ENCODE measurements around the gene JARID2.

Gene JARID2

DNA sequence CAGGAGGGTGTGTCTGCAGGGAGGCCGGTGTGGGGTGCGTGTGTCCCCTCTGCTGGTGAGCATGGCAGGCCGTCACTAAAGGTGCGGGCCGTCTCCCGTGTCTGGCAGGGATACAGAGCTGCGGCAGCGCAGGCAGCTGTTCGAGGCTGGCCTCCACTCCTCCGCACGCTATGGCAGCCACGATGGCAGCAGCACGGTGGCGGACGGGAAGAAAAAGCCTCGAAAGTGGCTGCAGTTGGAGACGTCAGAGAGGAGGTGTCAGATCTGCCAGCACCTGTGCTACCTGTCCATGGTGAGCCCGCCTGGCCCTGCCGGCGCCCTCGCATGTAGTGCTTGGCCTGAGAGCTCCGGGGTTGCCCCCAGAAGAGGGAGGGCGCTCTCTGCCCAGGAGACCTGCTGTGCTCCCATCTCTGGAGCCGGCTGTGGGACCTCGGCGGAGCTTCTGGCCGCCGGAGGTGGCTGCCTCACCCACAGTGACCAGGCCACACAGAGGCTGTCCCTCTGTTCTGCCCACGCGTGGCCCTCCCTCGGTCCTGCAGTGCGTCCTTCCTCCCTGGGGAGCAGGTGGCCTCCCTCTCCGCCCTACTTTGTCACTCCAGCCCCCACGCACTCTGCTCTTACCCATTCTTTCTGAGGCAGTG, 267.4 kb downstream of the JARID2 start:
- no peak for FAIRE-seq

GRCh38 chr6:15513801-15514711, 268.2 kb downstream of the JARID2 start:
- no peak for FAIRE-seq

DNA sequence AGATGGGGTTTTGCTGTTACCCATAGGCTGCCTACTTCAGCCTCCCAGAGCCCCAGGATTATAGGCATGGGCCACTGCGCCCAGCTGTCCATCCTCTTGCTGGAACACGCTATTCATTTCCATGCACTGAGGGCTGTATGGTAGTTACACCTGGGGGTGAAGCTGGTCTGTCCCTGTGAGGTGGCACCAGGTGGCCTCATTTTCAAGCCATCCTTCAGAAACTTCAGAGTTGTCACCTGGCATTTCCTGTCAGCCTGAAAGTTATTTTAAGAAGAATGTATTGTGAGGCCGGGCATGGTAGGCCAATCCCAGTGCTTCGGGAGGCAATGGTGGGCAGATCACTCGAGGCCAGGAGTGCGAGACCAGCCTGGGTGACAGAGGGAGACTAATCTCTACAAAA, 269.4 kb downstream of the JARID2 start:
- no peak for FAIRE-seq

- FAIRE-seq: no peak
Observed at GRCh38 chr6:15515660-15516375, 269.9 kb downstream of the JARID2 start.

DNA sequence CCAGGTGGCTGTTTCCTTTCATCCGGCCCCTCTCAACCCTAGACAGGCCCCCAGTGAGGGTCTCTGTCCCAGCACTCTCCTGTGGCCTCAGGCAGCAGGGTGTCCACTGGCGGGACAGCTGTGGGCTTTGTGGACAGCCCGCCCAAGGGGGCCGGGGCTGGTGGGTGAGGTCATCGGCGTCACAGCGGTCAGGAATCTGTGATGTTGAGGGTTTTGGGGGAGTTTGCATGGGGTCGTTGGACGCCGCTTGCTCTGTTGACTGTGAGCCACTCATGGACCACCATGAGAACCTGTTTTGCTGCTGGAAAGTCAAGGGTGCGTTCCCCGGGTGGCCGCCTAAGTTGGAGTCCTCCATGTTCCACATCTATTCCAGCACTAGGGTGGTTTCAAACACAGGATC, 270.5 kb downstream of the JARID2 start:
- FAIRE-seq: no peak

DNA sequence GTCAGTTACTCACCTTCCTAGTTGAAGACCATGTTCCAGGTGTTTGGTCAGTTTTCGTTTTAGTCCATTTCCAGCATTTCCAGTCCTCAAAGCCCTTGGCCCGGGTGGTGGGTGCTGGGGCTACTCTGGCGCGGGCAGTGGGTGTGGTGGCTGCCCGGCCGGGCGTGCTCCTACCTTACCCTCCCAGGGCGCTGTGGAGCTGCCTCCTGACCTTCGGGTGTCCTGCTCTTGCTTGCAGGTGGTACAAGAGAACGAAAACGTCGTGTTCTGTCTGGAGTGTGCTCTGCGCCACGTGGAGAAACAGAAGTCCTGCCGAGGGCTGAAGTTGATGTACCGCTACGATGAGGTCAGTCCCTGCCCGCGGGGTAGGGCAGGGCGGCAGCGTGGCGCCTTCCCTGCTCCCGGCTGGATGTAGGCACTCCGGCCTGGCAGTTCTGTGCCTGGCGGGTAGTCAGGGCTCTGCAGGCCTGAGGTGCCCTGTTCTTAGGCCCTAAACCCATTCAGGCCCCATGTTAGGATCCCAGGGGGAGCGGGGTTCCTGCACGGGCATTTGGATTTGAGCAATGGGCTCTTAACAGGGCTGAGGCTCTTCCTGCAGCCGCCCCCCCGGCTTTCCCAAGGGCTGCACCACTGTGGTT, 271.2 kb downstream of the JARID2 start:
- no peak for FAIRE-seq

GRCh38 chr6:15517600-15517999, 271.7 kb downstream of the JARID2 start:
- no peak for FAIRE-seq

- FAIRE-seq: no peak
Observed at GRCh38 chr6:15518057-15518456, 272.2 kb downstream of the JARID2 start.

DNA sequence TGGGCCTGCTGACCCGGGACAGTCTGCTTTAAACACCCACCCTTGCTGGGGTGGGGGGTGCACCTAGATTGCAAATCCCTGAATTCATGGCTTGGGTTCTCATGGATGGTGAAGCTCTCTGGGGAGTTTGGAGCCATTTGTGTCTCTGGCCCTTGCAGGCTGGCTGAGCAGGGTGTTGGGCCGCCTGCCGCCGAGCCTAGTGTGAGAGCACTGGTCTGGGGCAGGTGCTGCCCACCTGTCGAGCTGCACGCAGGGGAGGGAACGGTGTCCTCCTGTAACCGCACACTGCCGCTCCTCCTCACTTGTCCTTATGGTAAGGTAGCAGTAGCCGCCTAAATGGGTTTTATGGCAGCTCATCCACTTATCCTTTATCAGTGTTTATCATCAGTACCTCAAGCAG, 273.0 kb downstream of the JARID2 start:
- FAIRE-seq: no peak

DNA sequence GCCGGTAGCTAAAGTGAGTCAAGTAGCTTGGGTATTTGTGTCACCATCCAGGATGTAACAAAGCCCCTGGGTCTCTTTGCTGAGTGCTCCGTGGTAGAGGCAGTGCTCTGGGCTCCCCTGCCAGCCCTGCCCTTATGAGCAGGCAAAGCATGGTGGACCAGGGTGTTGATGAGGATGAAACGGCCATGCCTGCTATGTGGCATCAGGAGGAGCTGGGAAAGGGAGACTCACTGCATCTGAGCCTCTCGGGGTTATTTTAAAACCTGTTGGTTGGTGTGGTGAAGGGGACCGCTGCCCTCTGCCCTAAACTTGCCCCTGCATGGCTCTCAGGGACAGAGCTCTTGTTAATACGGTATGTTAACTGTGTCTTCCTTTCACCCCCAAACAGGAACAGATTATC, 273.8 kb downstream of the JARID2 start:
- no peak for FAIRE-seq

GRCh38 chr6:15520626-15521203, 274.8 kb downstream of the JARID2 start:
- FAIRE-seq: no peak

DNA sequence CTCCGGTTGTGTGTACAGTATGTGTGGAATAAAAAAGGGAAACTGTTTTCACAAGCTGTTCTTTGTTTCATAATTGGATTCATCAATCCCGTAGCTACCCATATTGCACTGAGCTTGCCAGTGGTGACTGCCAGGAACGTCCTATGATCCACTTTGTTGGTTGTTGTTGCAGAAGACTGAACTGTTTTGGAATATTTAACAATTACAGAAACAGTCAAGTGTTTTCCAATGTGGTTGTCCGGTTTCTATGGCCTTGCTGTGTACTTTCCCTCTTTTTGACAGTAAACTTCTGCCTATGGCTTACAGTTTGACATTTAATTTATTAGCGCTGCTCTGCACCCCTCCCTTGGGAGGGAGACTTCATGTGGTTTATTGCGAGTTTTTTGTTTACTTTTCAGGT, 275.7 kb downstream of the JARID2 start:
- FAIRE-seq: no peak

GRCh38 chr6:15522026-15522425, 276.2 kb downstream of the JARID2 start:
- no peak for FAIRE-seq

DNA sequence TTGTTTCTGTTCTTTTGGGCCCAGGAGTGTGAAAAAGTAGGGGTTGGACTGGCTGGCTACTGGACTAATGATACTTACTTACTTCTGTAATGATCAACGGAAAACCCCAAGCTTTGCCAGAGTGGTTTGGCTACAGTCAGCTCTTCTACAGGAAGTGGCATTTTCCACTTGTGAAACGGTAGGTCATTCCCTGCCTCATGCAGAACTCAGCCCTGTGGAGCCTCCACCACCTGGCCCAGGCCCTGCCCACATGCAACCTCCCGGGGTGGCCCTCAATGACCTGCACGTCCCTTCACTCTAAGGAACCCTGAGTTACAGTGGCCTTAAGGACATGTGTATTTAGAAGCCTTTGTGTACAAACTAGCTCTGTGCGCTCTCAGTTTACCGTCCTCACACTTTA, 276.6 kb downstream of the JARID2 start:
- FAIRE-seq: no peak

GRCh38 chr6:15522856-15523529, 277.1 kb downstream of the JARID2 start:
- no peak for FAIRE-seq

DNA sequence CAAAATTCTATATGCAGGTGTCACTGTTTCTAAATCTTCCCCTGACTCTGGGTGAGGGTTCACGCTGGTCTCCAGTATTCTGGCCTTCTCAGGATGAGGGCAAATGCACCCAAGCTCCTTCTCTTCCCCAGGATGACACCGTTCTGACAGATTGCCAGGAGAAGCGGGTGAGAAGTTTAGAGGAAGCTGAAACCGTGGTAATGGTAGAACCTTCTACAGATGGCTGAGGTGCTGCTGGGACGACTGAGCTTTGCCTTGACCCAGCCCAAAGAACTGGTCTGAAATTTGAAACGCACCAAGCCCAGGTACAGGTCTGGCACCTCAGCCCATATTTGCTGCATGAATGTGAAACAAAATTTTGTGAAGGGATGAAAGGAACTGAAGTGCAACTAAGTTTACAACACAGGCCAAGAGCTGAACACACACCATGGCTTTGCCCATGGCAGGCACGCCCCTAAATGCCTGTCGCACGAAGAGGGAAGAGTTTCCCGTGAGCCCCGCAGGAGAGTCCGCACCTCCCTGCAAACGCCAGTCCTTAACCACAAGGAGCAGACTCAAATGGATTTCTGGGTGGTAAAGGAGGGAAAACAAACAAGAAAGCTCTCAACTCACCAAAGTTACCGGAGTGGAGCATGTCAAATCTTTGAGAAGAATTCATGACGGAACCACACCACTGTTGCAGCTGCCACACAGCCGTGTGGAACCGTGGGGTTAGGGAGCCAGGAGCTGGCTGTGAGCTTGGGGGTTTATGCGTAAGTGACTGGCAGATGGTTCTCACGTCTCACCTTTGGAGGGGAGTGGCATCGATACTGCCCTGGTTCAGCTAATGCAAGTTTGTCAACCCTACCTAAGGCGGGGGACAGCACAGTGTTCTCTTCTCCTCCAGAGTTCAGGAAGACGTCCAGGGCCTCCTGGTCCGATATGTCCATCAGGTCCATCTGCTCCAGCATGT, 278.1 kb downstream of the JARID2 start:
- no peak for FAIRE-seq

DNA sequence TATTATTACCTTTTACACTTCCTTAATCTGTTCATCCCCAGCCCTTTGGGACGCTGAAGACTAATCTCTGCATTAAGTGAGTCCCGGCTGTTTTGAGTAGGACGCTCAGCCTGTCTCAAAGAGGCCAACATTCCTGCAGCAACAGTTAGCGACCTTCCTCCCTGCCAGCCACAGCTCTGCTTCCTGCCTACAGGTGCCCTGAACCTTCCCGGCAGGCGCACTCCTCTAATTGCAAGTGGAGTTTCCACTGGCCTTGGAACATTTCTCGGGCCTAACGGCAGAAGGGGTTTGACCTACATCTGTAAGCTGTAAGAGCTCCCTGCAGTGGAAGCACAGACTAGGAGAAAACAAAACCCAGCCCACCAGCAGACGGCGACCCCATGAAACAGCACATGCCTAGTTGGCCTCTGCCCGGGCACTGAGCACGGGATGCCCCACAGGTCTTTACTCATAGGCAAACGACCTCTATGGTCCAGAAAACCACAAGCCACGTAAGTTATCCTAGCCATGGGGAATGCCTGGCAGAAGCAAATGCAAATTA, 279.1 kb downstream of the JARID2 start:
- no peak for FAIRE-seq

- FAIRE-seq: no peak
Observed at GRCh38 chr6:15526212-15526701, 280.4 kb downstream of the JARID2 start.

DNA sequence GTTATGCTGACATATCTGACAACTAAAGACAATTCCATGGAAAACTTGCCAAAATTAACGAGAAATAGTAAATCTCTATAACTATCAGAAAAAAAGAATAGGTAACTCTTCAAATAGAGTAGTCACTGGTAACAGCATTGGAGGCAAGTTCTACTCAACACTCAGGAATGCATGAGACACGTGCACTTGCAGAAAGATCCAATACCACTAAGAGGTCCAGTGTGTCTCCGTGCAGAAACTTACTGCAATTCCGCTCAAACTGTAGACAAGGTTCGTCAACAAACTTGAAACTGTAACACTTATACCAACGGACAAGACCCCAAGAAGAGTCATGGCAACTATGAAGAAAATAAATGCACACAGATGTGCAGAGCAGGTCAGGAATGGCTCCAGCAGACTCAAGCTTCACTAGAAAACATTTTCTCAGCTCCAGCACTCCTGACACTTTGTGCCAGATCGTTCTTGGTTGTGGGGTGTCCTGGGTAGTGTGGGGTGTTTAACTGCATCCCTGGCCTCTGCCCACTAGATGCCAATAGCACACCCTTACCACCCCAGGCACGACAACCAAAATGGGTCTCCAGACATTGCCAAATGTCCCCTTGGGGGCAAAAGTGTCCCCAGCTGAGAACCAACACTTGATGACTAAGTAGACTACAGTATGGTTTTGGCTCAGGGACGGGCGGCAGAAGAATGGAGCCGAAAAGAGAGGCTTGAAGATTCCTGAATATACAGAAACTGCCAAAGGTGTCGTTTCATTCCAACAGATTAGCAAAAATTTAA, 282.2 kb downstream of the JARID2 start:
- FAIRE-seq: no peak

GRCh38 chr6:15528870-15529269, 283.0 kb downstream of the JARID2 start:
- no peak for FAIRE-seq

All from colon (tissue), 2 donors.